H9 (cell line): ENCODE data around the gene TMEM151B. TPM values are rescaled to one million over a fixed set of nuclear protein-coding genes. Genes with fewer than 3 reads are reported as not detected.

ENCODE experiments used
- DNase-seq: peaks from one replicate; pipeline ENCODE4 v3.0.0-alpha.2; 2017
- H2AFZ ChIP-seq: one replicate; pipeline ENCODE4 v1.6.1; 2013; ENCODE audit warnings: mild to moderate bottlenecking, low read length, control low read depth, moderate library complexity
- H2AK5ac ChIP-seq: 2 replicates; pipeline ENCODE4 v1.6.1; 2013; ENCODE audit warnings: low read length, control low read depth, mixed read lengths; ENCODE audit not compliant: insufficient read length
- H2BK120ac ChIP-seq: one replicate; pipeline ENCODE4 v1.6.1; 2013; ENCODE audit warnings: low read depth, mild to moderate bottlenecking, low read length, control low read depth, inconsistent platforms; ENCODE audit not compliant: poor library complexity, severe bottlenecking
- H2BK12ac ChIP-seq: 2 replicates; pipeline ENCODE4 v1.6.1; 2013; ENCODE audit warnings: low read length, control low read depth, mixed read lengths, low read depth; ENCODE audit not compliant: insufficient read length
- H2BK15ac ChIP-seq: 2 replicates; pipeline ENCODE4 v1.6.1; 2013; ENCODE audit warnings: low read depth, low read length, control low read depth
- H2BK20ac ChIP-seq: one replicate; pipeline ENCODE4 v1.6.1; 2013; ENCODE audit warnings: low read depth, mild to moderate bottlenecking, low read length, control low read depth, inconsistent platforms; ENCODE audit not compliant: poor library complexity, severe bottlenecking
- H2BK5ac ChIP-seq: 2 replicates; pipeline ENCODE4 v1.6.1; 2013; ENCODE audit warnings: low read length, control low read depth, mixed read lengths; ENCODE audit not compliant: insufficient read length
- H3K14ac ChIP-seq: 2 replicates; pipeline ENCODE4 v1.6.1; 2013; ENCODE audit warnings: low read length, control low read depth; ENCODE audit not compliant: insufficient read depth
- H3K18ac ChIP-seq: 2 replicates; pipeline ENCODE4 v1.6.1; 2013; ENCODE audit warnings: low read depth, mild to moderate bottlenecking, mixed read lengths, low read length, control low read depth; ENCODE audit not compliant: insufficient read length
- H3K23ac ChIP-seq: 2 replicates; pipeline ENCODE4 v1.6.1; 2013; ENCODE audit warnings: low read length, control low read depth, mixed read lengths, low read depth; ENCODE audit not compliant: insufficient read length
- H3K23me2 ChIP-seq: 2 replicates; pipeline ENCODE4 v1.6.1; 2013; ENCODE audit warnings: low read depth, mild to moderate bottlenecking, mixed read lengths, low read length, control low read depth; ENCODE audit not compliant: insufficient read length, poor library complexity, severe bottlenecking
- H3K27ac ChIP-seq: 2 replicates; pipeline ENCODE4 v1.5.1; 2013; ENCODE audit warnings: low read length, control low read depth, mixed read lengths, low read depth; ENCODE audit not compliant: insufficient read length
- H3K27me3 ChIP-seq: 2 replicates; pipeline ENCODE4 v1.6.1; 2013; ENCODE audit warnings: low read length, control low read depth, inconsistent platforms; ENCODE audit not compliant: insufficient read depth
- H3K4ac ChIP-seq: 2 replicates; pipeline ENCODE4 v1.6.1; 2013; ENCODE audit warnings: low read depth, mild to moderate bottlenecking, control low read depth, inconsistent platforms, low read length, moderate library complexity
- H3K4me1 ChIP-seq: 2 replicates; pipeline ENCODE4 v1.6.1; 2013; ENCODE audit warnings: low read length, control low read depth, inconsistent platforms; ENCODE audit not compliant: insufficient read depth
- H3K4me2 ChIP-seq: 2 replicates; pipeline ENCODE4 v1.6.1; 2013; ENCODE audit warnings: low read length, control low read depth, mixed read lengths; ENCODE audit not compliant: insufficient read length, insufficient read depth
- H3K56ac ChIP-seq: 2 replicates; pipeline ENCODE4 v1.6.1; 2013; ENCODE audit warnings: low read depth, mild to moderate bottlenecking, mixed read lengths, low read length, control low read depth; ENCODE audit not compliant: insufficient read length
- H3K79me1 ChIP-seq: 2 replicates; pipeline ENCODE4 v1.6.1; 2013; ENCODE audit warnings: low read depth, mild to moderate bottlenecking, moderate library complexity, low read length, control low read depth, inconsistent platforms; ENCODE audit not compliant: insufficient read depth, poor library complexity, severe bottlenecking
- H3K79me2 ChIP-seq: 2 replicates; pipeline ENCODE4 v1.6.1; 2013; ENCODE audit warnings: low read length, control low read depth, inconsistent platforms; ENCODE audit not compliant: insufficient read depth
- H3K9ac ChIP-seq: 2 replicates; pipeline ENCODE4 v1.6.1; 2013; ENCODE audit warnings: low read length, control low read depth, mixed read lengths; ENCODE audit not compliant: insufficient read length; ENCODE audit errors: extremely low read depth
- H3K9me3 ChIP-seq: one replicate; pipeline ENCODE4 v1.6.1; 2013; ENCODE audit warnings: low read depth, low read length, inconsistent platforms; ENCODE audit not compliant: control insufficient read depth
- H3T11ph ChIP-seq: one replicate; pipeline ENCODE4 v1.6.1; 2013; ENCODE audit warnings: mild to moderate bottlenecking, low read length, control low read depth, inconsistent platforms
- H4K20me1 ChIP-seq: one replicate; pipeline ENCODE4 v1.6.1; 2013; ENCODE audit not compliant: control insufficient read depth, insufficient read length, insufficient read depth
- H4K5ac ChIP-seq: 2 replicates; pipeline ENCODE4 v1.6.1; 2013; ENCODE audit warnings: low read depth, mild to moderate bottlenecking, mixed read lengths, low read length, control low read depth; ENCODE audit not compliant: insufficient read length
- H4K8ac ChIP-seq: replicated peaks from 2 replicates; pipeline ENCODE4 v1.6.1; 2013; ENCODE audit warnings: low read length, control low read depth, mixed read lengths, low read depth; ENCODE audit not compliant: insufficient read length
- H4K91ac ChIP-seq: 2 replicates; pipeline ENCODE4 v1.6.1; 2013; ENCODE audit warnings: low read depth, mild to moderate bottlenecking, moderate library complexity, mixed read lengths, low read length, control low read depth; ENCODE audit not compliant: insufficient read length
- H3K27ac Mint-ChIP-seq, 3 experiments: 2 replicates in 2 of 3; 3 replicates in 1 of 3; pipeline ENCODE4 v1.8.0; 2020 to 2021; ENCODE audit warnings: mixed read lengths in 3 of 3, mild to moderate bottlenecking in 1 of 3, moderate library complexity in 1 of 3
- H3K27me3 Mint-ChIP-seq: 2 replicates; pipeline ENCODE4 v1.8.0; 2021; ENCODE audit warnings: low read depth, mild to moderate bottlenecking, moderate library complexity, mixed read lengths
- H3K36me3 Mint-ChIP-seq, 3 experiments: 2 replicates in 2 of 3; 3 replicates in 1 of 3; pipeline ENCODE4 v1.8.0; 2020 to 2021; ENCODE audit warnings: low read depth in 3 of 3, mixed read lengths in 3 of 3; ENCODE audit not compliant: insufficient read depth in 1 of 3
- H3K4me1 Mint-ChIP-seq, 2 experiments: 2 replicates each; pipeline ENCODE4 v1.8.0; 2020; ENCODE audit warnings: mixed read lengths in 2 of 2
- H3K4me3 Mint-ChIP-seq, 2 experiments: 2 replicates in 1 of 2; 3 replicates in 1 of 2; pipeline ENCODE4 v1.8.0; 2020 to 2021; ENCODE audit warnings: mild to moderate bottlenecking in 2 of 2, mixed read lengths in 2 of 2, moderate library complexity in 1 of 2
- H3K9me3 Mint-ChIP-seq, 2 experiments: 2 replicates in 1 of 2; 3 replicates in 1 of 2; pipeline ENCODE4 v1.8.0; 2020; ENCODE audit warnings: mild to moderate bottlenecking in 2 of 2, mixed read lengths in 2 of 2, moderate library complexity in 1 of 2
- WGBS: extraction: QIAGEN DNeasy Blood & Tissue Kit; methylation state at CpG from one replicate; pipeline ENCODE4 v1.1.7; 2013; ENCODE audit warnings: missing lambda C conversion rate, low lambda C conversion rate, mixed read lengths; ENCODE audit not compliant: insufficient read length; ENCODE audit errors: extremely low coverage; 5-methylcytosine and 5-hydroxymethylcytosine counted together
- total RNA-seq: library from RNA; stranded (reverse); gene quantifications from 2 replicates; pipeline ENCODE4 v1.2.1, GENCODE V29; 2021
- TF ChIP-seq, protein P1 (sequence below): fragments of 200-600 bp; sonication (generic); conservative IDR thresholded peaks from 3 replicates; pipeline ENCODE4 v1.8.0; 2021; ENCODE audit warnings: antibody characterized with exemption, mild to moderate bottlenecking

Gene TMEM151B
- total RNA-seq, 1 experiment from 2014 or later, result 2.4 TPM

DNA sequence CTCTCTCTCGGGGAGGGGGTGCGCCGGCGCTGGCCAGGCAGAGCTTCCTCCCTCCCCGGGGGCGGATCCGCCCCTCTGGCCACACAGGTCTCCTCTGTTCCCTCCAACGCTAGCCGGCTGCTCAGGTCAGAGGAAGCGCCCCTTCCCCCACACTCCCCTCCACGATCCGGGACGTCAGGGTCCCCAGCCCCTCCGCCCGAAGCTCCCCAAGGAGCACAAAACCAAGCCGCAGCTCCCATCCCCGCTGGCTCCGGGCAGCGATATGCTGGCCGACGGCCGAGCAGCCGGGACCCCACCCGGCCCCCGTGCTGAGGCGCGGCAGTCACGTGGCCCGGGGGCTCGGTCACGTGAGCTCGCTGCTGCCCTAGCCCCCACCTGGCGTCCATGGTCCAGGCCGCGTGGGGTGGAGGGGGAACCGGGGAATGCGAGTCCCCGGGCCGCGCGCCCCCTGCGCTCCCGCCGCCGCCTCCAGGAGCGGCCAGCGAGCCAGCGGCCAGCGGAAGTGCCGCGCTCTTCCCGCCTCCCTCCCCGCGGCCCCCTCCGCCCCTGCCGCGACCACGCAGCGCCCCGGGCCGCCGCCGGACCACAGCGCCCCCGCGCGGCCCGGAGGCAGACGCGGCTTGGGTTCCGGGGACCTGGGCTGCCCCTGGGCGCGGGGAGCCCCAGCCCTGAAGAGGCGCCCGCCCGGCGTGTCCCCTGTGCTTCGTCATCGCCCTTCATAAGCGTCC lies 13.1 kb upstream of the TMEM151B start, which contains the start of gene SLC35B2:
SLC35B2 (minus strand) TSS at position 504 of the 728 bp plus-strand sequence; CDS start at position 386, 118 bp downstream.
- no peaks in the 10 kb centered on the region for H3K79me2 ChIP-seq
- peaks cover 20 to 58% (median 43%) of the 10 kb centered on the region in 3 experiments for H3K36me3 Mint-ChIP-seq
- H3K9ac ChIP-seq, result peak within 1 kb of the TSS; percentile 68

More for the DNA sequence above, 13.1 kb upstream of the TMEM151B start, which contains the start of gene SLC35B2:
- Histone ChIP-seq H3K4ac (no peak within 1 kb of the TSS), H4K20me1 (no peaks in the 10 kb centered on the region), H4K91ac (no peak within 1 kb of the TSS), H3K18ac (peak within 1 kb of the TSS; percentile 65), H3K27ac (no peak within 1 kb of the TSS), H4K5ac (no peak within 1 kb of the TSS), H3K9me3 (no peaks in the 10 kb centered on the region), H3K23ac (no peak within 1 kb of the TSS), H2BK20ac (no peak within 1 kb of the TSS), H3T11ph (no peak within 1 kb of the TSS), H2BK5ac (no peak within 1 kb of the TSS), H4K8ac (no peak within 1 kb of the TSS), H3K79me1 (no peaks in the 10 kb centered on the region), H3K27me3 (no peaks in the 10 kb centered on the region), H3K23me2 (peaks cover 6% of the 10 kb centered on the region), H2AFZ (no peak within 1 kb of the TSS), H3K14ac (peak within 1 kb of the TSS; percentile 84), H2BK120ac (no peak within 1 kb of the TSS), H2BK15ac (no peak within 1 kb of the TSS), H2BK12ac (no peak within 1 kb of the TSS), H3K56ac (no peak within 1 kb of the TSS), H3K4me2 (peak within 1 kb of the TSS; percentile 90), H3K4me1 (no peaks in the 10 kb centered on the region; the same call in 1 of the 2 replicates), H2AK5ac (no peak within 1 kb of the TSS)
- H3K27ac Mint-ChIP-seq, result peak within 1 kb of the TSS; percentile 85 to 98 (median 92)
- no peaks in the 10 kb centered on the region for H3K9me3 Mint-ChIP-seq
- WGBS, result no CpG with 5 or more reads among the region's 80 CpGs
- H3K4me3 Mint-ChIP-seq, result peak within 1 kb of the TSS; percentile 88 to 90
- H3K27me3 Mint-ChIP-seq, result peaks cover 11% of the 10 kb centered on the region
- DNase-seq, result peak; percentile 83
- peaks cover 35% of the 10 kb centered on the region in 2 experiments for H3K4me1 Mint-ChIP-seq
- TF ChIP-seq, protein P1, sequence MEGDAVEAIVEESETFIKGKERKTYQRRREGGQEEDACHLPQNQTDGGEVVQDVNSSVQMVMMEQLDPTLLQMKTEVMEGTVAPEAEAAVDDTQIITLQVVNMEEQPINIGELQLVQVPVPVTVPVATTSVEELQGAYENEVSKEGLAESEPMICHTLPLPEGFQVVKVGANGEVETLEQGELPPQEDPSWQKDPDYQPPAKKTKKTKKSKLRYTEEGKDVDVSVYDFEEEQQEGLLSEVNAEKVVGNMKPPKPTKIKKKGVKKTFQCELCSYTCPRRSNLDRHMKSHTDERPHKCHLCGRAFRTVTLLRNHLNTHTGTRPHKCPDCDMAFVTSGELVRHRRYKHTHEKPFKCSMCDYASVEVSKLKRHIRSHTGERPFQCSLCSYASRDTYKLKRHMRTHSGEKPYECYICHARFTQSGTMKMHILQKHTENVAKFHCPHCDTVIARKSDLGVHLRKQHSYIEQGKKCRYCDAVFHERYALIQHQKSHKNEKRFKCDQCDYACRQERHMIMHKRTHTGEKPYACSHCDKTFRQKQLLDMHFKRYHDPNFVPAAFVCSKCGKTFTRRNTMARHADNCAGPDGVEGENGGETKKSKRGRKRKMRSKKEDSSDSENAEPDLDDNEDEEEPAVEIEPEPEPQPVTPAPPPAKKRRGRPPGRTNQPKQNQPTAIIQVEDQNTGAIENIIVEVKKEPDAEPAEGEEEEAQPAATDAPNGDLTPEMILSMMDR, result peak; percentile 73
